22Rv1 (cell line): ENCODE measurements around the gene JAKMIP3.

Experiments
- H3K27ac ChIP-seq: fragments of 450-650 bp; 2 replicates; pipeline ENCODE4 v1.5.1; 2017
- CTCF ChIP-seq: fragments of 450-650 bp; IDR thresholded peaks from 2 replicates; pipeline ENCODE4 v1.5.1; 2017; ENCODE audit warnings: mild to moderate bottlenecking
- ZFX ChIP-seq: fragments of 450-650 bp; IDR thresholded peaks from 2 replicates; pipeline ENCODE4 v1.6.1; 2017; ENCODE audit warnings: antibody characterized with exemption, borderline replicate concordance

The JAKMIP3 gene

GRCh38 chr10:132054564-132054963, 11.2 kb upstream of the JAKMIP3 start:
- no peak for TF ChIP-seq CTCF
- no peak for TF ChIP-seq ZFX

GRCh38 chr10:132055616-132056015, 10.1 kb upstream of the JAKMIP3 start:
- TF ChIP-seq CTCF (no peak), ZFX (no peak)
- no peak overlapping the region for H3K27ac ChIP-seq

More at GRCh38 chr10:132054564-132054963, 11.2 kb upstream of the JAKMIP3 start:
- no peak overlapping the region for H3K27ac ChIP-seq

- no peak overlapping the region for H3K27ac ChIP-seq
- no peak for TF ChIP-seq ZFX
- TF ChIP-seq CTCF, result no peak
Observed at GRCh38 chr10:132056663-132057062, 9.1 kb upstream of the JAKMIP3 start.

GRCh38 chr10:132057191-132057681, 8.5 kb upstream of the JAKMIP3 start:
- no peak for TF ChIP-seq ZFX
- TF ChIP-seq CTCF, result no peak
- H3K27ac ChIP-seq, result no peak overlapping the region

- no peak for TF ChIP-seq CTCF
- no peak for TF ChIP-seq ZFX
- H3K27ac ChIP-seq, result no peak overlapping the region
Observed at GRCh38 chr10:132058111-132058745, 7.5 kb upstream of the JAKMIP3 start.

GRCh38 chr10:132058793-132059759, 6.7 kb upstream of the JAKMIP3 start:
- no peak overlapping the region for H3K27ac ChIP-seq
- no peak for TF ChIP-seq CTCF
- no peak for TF ChIP-seq ZFX
